ENCODE measurements around the gene HOXD4.
A peak's percentile ranks its signal among the peaks of the same experiment; 100 is the strongest.

Gene HOXD4

DNA sequence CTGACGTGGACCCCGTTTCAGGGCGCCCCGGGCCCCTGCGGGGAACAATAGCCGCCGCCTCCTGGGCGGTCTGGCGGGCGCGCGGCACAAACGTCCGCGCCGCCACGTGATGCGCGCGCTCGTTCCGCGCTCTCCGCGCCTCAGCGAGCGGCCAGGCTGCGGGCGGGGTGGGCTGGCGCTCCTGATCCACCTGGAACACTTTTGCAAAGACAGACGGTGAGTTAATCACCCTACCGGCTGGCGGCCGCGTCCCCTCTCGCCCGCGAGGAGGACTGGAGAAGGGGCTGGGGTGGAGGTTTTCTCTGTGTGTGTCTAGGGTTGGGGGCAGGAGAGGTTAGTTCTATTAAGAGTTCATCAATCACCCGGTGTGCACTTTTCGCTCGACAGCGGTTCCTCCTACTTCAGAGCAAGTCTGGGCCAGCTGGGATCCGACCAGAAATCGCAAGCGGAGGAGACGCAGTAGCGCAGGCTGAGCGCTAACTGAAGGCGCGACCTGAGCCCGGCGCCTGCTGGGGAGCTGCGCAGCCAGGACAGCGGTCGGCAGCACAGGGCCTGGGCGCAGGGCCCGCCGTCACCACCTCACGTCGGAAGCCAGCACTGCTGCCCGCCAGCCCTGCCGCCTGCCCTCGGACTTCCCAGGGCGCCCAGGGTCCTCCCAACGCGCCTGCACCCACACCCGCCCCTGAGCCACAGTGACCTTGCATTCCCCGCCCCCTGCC, 26.8 kb downstream of the HOXD4 start:
- peak overlapping the region; percentile 43 for H3K4me3 ChIP-seq (ENCODE audit: low read depth, low read length)
- DNase-seq (ENCODE audit: low read depth), result no peak

DNA sequence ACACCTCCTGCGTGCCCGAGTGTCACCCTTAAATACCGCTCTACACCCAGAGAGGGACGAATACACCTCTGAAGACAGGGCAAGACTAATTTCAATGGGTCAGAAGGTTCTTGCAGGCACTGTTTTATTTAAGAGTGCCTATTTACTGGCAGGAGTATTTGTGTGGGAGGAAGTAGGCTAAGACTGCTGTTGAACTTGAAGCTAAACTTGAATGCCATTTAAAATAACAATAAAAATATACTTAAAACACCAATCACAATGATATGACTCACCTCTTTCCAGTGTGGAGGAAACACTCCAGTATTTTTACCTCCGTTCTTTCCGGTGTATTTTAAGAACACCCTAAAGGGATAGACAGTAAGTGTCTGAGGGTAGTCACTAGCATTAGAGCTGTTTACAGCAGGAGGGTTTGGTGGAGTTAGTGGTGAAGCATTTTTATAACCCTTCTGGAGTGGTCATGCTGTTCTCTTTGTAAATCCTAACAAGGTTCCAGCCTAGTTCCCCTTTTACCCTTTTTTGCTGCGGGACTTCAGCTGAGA, 27.5 kb downstream of the HOXD4 start:
- peak overlapping the region; percentile 43 for H3K4me3 ChIP-seq (ENCODE audit: low read depth, low read length)

GRCh38 chr2:176181551-176181950, 30.2 kb downstream of the HOXD4 start:
- H3K4me3 ChIP-seq (ENCODE audit: low read depth, low read length), result no peak overlapping the region
- DNase-seq (ENCODE audit: low read depth), result no peak

More for the DNA sequence above, 27.5 kb downstream of the HOXD4 start:
- DNase-seq (ENCODE audit: low read depth), result no peak

DNA sequence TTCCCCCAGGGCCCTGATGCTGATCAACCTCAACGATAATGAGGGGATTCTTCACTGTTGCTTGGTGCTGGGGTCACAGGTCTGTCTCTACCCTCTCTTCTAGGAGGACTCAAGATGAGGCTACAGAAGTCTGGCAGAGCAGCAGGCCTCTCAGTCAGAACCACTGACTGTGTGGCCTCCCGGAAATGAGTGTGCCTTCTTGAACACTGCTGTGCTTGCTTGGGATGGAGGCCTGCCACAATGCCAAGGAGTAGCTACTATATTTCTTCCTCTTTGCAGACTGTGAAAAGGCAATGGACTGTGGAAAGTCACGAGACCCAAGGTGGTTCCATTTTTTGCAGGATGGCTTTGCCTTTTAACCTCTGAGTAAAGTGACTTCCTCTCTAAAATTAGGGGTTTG, 31.3 kb downstream of the HOXD4 start:
- DNase-seq (ENCODE audit: low read depth), result no peak

GRCh38 chr2:176184749-176185148, 33.4 kb downstream of the HOXD4 start:
- no peak overlapping the region for H3K4me3 ChIP-seq (ENCODE audit: low read depth, low read length)
- no peak for DNase-seq (ENCODE audit: low read depth)

More for the DNA sequence above, 31.3 kb downstream of the HOXD4 start:
- H3K4me3 ChIP-seq (ENCODE audit: low read depth, low read length), result no peak overlapping the region

DNA sequence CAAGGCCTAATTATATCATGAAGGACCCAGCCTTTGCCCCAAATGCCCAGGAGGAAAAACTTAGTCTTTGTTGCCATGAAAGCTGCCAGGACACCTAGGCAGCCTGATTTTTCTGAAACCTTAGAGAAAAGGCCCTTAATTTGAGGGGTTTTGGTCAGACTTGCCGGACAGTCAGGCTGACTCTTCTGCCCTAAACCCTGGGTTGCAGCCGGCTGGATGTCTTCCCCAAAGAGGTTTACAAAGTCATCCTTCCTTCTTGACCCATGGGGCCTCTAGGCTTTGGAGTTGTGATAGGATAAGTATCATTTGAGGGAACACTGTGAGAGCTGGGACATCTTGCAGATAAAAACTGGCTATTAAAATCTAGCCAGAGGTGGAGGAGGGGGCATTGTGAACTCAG, 34.7 kb downstream of the HOXD4 start:
- DNase-seq (ENCODE audit: low read depth), result no peak

GRCh38 chr2:176187200-176187898, 36.0 kb downstream of the HOXD4 start:
- no peak for DNase-seq (ENCODE audit: low read depth)
- H3K4me3 ChIP-seq (ENCODE audit: low read depth, low read length), result peak overlapping the region; percentile 56

More for the DNA sequence above, 34.7 kb downstream of the HOXD4 start:
- H3K4me3 ChIP-seq (ENCODE audit: low read depth, low read length), result no peak overlapping the region

DNA sequence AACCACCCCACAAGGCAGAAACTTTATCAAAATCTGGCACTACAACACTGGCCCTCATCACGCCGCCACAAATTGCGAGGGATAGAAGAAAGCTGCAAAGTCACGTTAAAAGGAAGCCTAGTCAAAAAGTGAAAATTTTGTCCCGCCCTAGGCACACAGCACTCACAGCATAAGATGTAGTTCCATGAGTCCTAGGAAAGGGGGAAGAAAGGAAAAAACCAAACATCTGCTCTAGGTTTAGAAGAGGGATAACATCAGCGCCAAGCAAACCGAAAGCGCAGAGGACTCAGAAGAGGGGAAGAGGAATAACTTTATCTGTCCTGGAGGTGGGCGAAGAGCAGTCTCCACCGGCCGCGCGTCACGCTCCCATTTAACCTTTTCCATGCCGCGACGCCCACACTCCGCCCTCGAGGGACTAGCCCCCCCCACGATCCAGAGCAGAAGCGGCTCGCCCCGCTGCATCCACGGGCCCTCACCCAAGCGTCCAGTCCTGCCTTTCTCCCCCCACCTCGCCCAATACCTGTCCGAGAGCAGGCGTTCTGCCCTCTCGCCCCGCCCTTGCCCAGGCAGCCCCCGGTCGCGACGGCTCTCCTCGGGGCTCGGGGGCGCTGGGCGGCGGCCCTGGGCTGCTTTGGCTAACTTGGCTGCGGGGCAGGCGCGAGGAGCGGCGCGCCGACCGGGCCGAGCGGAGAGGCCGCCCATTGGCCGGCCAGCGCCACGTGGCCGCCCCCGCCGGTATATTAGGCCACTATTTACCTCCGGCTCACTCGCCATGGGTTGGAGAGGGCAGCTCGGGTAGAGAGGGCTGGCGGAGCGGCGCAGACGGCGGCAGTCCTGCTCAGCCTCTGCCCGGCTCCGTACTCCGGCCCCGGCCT, 36.8 kb downstream of the HOXD4 start, which contains the start of gene HOXD1:
Gene HOXD1, plus strand, starts transcription at position 770 of the 875 bp plus-strand sequence. CDS start 134 bp downstream, outside the sequence.
- DNase-seq (ENCODE audit: low read depth), result no peak
- H3K4me3 ChIP-seq (ENCODE audit: low read depth, low read length), result peak within 1 kb of the TSS; percentile 56

GRCh38 chr2:176188774-176189680, 37.7 kb downstream of the HOXD4 start:
- H3K4me3 ChIP-seq (ENCODE audit: low read depth, low read length), result peak overlapping the region; percentile 56
- no peak for DNase-seq (ENCODE audit: low read depth)

GRCh38 chr2:176189681-176190641, 38.6 kb downstream of the HOXD4 start:
- no peak for DNase-seq (ENCODE audit: low read depth)
- H3K4me3 ChIP-seq (ENCODE audit: low read depth, low read length), result no peak overlapping the region

- DNase-seq (ENCODE audit: low read depth), result no peak
- H3K4me3 ChIP-seq (ENCODE audit: low read depth, low read length), result no peak overlapping the region
These were observed 41.0 kb downstream of the HOXD4 start for GRCh38 chr2:176192351-176192750.

- no peak for DNase-seq (ENCODE audit: low read depth)
- no peak overlapping the region for H3K4me3 ChIP-seq (ENCODE audit: low read depth, low read length)
These were observed 41.7 kb downstream of the HOXD4 start for GRCh38 chr2:176193048-176193447.

DNA sequence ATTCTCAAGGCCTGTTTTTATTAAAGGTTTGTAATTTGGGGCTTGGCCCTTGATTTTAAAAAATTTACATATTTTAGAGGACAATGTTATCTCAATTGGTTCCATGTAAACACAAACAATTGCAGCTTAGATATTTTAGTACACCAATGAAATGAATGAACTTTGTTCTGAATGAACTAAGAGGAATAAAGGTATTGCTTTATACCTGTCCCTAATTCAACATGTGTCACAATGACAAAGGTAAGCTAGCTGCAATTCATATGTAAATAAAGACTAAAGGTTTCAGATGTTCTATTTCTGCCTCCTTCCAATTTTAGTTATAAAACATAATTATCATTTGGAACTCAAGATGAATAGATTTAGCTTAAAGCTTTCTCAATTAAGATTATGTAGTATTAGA, 48.6 kb downstream of the HOXD4 start:
- no peak for DNase-seq (ENCODE audit: low read depth)

GRCh38 chr2:176200971-176201370, 49.6 kb downstream of the HOXD4 start:
- H3K4me3 ChIP-seq (ENCODE audit: low read depth, low read length), result no peak overlapping the region
- DNase-seq (ENCODE audit: low read depth), result no peak

More for the DNA sequence above, 48.6 kb downstream of the HOXD4 start:
- H3K4me3 ChIP-seq (ENCODE audit: low read depth, low read length), result no peak overlapping the region

- DNase-seq (ENCODE audit: low read depth), result no peak
- no peak overlapping the region for H3K4me3 ChIP-seq (ENCODE audit: low read depth, low read length)
These were observed 51.1 kb downstream of the HOXD4 start for GRCh38 chr2:176202491-176202890.
